Liver (tissue), 3 donors: ENCODE measurements around the gene SLC38A10.

Experiments
- EGR1 ChIP-seq, 2 donors: IDR thresholded peaks; 2 replicates each; pipeline ENCODE4 v1.6.1; 2016 to 2018; ENCODE audit warnings: antibody characterized with exemption in 2 of 2, low read depth in 2 of 2
- GABPA ChIP-seq, 2 donors: IDR thresholded peaks in 1 of 2; conservative IDR thresholded peaks in 1 of 2; 2 replicates each; pipeline ENCODE4 v1.6.1; 2016; ENCODE audit warnings: antibody characterized with exemption in 2 of 2, mild to moderate bottlenecking in 1 of 2, moderate library complexity in 1 of 2
- RAD21 ChIP-seq, 2 donors: IDR thresholded peaks; 2 replicates each; pipeline ENCODE4 v1.6.1; 2016; ENCODE audit warnings: antibody characterized with exemption in 2 of 2, mild to moderate bottlenecking in 2 of 2
- RXRA ChIP-seq, 2 donors: IDR thresholded peaks; 2 replicates each; pipeline ENCODE4 v1.6.1; 2017 to 2018; ENCODE audit warnings: antibody characterized with exemption in 2 of 2, mild to moderate bottlenecking in 1 of 2
- TF ChIP-seq, protein P1 (sequence below): fragments of 150-350 bp; IDR thresholded peaks from 2 replicates; pipeline ENCODE4 v1.5.1; 2017; ENCODE audit warnings: improper control_type of control experiment, low read depth, low read length; ENCODE audit not compliant: missing input control
- TF ChIP-seq, protein P2 (sequence below): IDR thresholded peaks from 2 replicates; pipeline ENCODE4 v1.6.1; 2016; ENCODE audit warnings: antibody characterized with exemption
- TF ChIP-seq, protein P3 (sequence below): IDR thresholded peaks from 2 replicates; pipeline ENCODE4 v1.6.1; 2016; ENCODE audit warnings: antibody characterized with exemption, mild to moderate bottlenecking
- donor health status: healthy.
- donor health status: healthy.

DNA sequence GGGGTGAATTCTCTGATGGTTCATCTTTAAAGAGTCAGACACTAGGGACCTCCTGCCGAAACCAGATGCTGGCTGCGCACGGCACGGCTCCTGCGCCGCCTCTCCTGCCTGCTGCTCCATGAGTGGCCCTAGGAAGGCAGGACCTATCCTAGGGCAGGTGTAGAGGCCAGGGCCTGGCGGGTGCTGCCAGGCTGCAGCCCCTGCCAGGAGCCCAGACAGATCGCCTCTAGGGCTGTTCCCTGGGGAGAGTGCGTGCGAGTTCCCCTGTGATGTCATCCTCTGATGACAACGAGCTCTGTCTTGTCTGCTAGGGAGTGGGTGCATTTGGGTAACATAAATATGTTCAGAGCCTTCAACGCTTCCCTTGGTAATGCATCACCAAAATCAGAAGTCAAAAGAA, 23.9 kb downstream of the SLC38A10 start:
- TF ChIP-seq, protein P1, sequence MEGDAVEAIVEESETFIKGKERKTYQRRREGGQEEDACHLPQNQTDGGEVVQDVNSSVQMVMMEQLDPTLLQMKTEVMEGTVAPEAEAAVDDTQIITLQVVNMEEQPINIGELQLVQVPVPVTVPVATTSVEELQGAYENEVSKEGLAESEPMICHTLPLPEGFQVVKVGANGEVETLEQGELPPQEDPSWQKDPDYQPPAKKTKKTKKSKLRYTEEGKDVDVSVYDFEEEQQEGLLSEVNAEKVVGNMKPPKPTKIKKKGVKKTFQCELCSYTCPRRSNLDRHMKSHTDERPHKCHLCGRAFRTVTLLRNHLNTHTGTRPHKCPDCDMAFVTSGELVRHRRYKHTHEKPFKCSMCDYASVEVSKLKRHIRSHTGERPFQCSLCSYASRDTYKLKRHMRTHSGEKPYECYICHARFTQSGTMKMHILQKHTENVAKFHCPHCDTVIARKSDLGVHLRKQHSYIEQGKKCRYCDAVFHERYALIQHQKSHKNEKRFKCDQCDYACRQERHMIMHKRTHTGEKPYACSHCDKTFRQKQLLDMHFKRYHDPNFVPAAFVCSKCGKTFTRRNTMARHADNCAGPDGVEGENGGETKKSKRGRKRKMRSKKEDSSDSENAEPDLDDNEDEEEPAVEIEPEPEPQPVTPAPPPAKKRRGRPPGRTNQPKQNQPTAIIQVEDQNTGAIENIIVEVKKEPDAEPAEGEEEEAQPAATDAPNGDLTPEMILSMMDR, result no peak
- TF ChIP-seq RXRA (IDR thresholded peaks at IDR 0.05), result no peak
- TF ChIP-seq EGR1 (IDR thresholded peaks at IDR 0.05; ENCODE audit: low read depth in 2 of 2), result no peak
- no peak for TF ChIP-seq GABPA (IDR thresholded peaks at IDR 0.05 in 1 of 2, conservative IDR thresholded peaks at IDR 0.05 in 1 of 2)
- TF ChIP-seq, protein P2, sequence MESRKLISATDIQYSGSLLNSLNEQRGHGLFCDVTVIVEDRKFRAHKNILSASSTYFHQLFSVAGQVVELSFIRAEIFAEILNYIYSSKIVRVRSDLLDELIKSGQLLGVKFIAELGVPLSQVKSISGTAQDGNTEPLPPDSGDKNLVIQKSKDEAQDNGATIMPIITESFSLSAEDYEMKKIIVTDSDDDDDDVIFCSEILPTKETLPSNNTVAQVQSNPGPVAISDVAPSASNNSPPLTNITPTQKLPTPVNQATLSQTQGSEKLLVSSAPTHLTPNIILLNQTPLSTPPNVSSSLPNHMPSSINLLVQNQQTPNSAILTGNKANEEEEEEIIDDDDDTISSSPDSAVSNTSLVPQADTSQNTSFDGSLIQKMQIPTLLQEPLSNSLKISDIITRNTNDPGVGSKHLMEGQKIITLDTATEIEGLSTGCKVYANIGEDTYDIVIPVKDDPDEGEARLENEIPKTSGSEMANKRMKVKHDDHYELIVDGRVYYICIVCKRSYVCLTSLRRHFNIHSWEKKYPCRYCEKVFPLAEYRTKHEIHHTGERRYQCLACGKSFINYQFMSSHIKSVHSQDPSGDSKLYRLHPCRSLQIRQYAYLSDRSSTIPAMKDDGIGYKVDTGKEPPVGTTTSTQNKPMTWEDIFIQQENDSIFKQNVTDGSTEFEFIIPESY, result no peak
- no peak for TF ChIP-seq RAD21 (IDR thresholded peaks at IDR 0.05)
- TF ChIP-seq, protein P3, sequence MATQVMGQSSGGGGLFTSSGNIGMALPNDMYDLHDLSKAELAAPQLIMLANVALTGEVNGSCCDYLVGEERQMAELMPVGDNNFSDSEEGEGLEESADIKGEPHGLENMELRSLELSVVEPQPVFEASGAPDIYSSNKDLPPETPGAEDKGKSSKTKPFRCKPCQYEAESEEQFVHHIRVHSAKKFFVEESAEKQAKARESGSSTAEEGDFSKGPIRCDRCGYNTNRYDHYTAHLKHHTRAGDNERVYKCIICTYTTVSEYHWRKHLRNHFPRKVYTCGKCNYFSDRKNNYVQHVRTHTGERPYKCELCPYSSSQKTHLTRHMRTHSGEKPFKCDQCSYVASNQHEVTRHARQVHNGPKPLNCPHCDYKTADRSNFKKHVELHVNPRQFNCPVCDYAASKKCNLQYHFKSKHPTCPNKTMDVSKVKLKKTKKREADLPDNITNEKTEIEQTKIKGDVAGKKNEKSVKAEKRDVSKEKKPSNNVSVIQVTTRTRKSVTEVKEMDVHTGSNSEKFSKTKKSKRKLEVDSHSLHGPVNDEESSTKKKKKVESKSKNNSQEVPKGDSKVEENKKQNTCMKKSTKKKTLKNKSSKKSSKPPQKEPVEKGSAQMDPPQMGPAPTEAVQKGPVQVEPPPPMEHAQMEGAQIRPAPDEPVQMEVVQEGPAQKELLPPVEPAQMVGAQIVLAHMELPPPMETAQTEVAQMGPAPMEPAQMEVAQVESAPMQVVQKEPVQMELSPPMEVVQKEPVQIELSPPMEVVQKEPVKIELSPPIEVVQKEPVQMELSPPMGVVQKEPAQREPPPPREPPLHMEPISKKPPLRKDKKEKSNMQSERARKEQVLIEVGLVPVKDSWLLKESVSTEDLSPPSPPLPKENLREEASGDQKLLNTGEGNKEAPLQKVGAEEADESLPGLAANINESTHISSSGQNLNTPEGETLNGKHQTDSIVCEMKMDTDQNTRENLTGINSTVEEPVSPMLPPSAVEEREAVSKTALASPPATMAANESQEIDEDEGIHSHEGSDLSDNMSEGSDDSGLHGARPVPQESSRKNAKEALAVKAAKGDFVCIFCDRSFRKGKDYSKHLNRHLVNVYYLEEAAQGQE, result no peak
